Brain pericyte (primary cell): ENCODE data around the gene PSRC1.
A peak's percentile ranks its signal among the peaks of the same experiment; 100 is the strongest.

Experiments used
- DNase-seq: peaks from one replicate; pipeline ENCODE4 v3.0.0-alpha.2; 2012; ENCODE audit warnings: low read depth, low spot score

PSRC1 gene

GRCh38 chr1:109247401-109248365 is 35.3 kb downstream of the PSRC1 start:
- no peak for DNase-seq

DNA sequence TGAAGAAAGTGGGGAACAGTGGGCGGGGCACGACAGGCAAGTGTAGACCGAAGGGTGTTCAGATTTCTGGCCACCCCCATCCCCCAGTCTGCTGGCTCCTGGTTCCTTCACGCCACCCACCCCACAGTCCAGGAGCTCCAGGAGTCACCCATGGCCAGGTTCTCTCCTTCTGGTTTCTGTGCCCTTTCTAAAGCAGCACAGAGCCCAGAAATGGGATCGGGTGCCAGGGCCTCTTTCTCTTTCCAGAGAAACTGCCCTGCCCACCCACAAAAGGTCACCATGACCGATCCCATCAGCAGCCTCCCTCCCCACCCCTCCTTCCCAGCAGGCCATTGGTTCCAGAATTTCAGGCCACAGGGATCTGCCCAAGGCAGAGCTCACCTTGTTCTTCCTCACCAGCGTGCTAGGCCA is 36.8 kb downstream of the PSRC1 start:
- DNase-seq, result no peak

DNA sequence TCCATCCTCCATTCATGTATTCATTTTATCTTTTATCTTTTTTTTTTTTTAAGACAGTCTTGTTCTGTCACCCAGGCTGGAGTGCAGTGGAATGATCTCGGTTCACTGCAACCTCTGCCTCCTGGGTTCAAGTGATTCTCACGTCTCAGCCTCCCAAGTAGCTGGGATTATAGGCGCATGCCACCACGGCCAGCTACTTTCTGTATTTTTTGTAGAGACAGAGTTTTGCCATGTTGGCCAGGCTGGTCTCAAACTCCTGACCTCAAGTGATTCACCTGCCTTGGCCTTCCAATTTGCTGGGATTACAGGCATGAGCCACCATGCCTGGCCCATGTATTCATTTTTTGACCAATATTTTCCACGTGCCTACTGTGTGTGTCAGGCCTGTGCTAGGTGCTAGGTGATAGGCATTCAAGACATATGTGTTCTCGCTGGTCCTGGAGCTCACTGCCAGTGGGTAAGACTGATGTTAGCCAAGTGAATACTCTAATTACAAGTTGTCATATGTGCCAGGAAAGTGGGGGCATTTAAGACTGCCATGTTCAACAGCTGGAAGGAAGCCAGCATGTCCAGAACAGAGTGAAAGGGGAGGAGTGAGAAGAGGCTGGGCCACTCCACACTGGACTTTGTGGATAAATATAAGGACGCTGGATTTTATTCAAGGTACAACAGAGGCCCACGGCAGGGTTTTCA is 38.9 kb downstream of the PSRC1 start:
- no peak for DNase-seq

GRCh38 chr1:109243221-109243620 is 39.7 kb downstream of the PSRC1 start:
- DNase-seq, result no peak

DNA sequence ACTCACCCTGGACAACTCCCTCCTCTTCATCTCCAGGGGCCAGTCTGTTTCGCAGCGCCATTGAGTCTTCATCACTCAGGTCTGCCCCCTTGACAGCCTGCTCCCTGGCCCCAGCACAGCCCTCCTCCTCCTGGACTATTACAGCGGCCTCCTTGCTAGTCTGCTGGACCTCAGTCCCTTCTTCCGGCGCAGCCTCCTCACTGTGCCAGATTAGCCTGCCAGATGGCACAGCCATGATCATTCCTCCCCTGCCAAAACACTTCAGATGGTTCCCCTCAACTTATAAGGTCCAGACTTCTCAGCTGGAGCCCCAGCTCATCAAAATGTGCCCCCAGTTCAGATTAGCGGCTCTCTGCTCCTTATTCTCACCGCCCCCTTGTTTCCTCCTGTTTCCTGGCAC is 40.6 kb downstream of the PSRC1 start:
- DNase-seq, result no peak

DNA sequence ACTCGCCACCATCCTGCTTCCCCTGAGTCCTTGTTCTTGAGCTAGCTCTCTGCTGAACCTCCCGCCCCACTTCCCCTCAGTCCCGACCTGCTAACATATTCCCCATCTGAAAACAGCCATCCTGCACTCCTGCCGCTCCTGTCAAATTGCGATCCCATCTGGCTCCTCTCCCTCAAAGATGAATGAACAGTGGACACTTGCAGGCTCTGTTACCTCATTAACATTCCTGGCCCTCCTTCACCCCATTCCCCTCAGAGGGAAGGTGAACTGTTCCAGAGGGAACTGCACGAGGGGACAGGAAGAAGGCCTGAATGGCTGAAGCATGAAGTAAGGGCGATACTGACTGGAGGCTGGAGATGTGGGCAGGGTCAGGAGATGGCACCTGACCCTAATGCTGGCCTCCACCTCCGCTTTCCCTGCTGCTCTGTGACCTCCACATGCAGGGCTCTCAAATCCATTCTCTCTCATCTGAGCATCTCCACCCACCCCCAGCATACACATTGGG is 41.1 kb downstream of the PSRC1 start:
- no peak for DNase-seq

- DNase-seq, result no peak
These were observed 41.6 kb downstream of the PSRC1 start for GRCh38 chr1:109241344-109241743.

DNA sequence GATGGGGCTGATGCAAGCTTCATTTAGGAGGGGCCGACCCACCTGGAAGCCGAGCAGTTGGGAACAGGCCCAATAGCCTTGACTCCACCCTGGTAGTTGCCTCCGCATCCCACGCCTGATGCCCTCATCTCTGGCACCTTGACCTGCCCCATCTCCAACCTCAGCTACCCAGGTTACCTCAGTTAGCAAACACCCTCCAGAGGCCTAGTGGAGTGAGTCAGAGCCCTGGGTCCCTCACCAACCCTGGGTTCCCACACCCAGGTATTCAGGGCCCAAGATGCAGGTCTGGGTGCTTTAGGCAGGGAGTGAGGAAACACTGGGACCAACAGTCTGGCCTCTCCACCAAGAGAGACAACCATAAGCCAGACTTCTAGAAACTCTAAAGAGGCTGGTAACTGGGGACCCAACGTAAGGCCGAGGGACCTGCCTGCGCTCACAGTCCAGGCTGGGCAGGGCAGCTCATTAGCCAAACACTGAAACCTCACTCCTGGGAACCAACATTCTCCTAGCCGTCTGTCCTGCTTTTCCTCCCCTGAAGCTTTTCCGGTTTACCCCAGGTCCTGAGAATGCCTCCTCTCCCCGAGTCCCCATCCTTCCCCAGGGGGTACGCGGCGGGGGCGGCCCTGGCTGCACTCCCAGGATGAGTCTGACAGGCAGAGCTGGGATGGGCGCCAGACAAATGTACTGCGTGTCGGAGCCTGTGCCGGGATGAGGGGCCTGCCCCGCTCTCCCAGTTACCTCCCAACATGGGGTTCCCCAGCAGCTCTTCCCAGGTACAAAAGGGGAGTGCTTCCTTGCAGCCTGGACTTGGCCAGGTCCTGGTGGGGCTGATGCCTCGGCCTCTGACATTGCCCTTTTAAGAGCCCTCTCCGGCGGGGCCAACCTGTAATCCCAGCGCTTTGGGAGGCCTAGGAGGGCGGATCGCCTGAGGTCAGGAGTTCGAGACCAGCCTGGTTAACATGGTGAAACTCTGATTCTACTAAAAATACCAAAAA is 42.5 kb downstream of the PSRC1 start:
- peak; percentile 41 for DNase-seq

- DNase-seq, result no peak
These were observed 43.4 kb downstream of the PSRC1 start for GRCh38 chr1:109239409-109240068.

DNA sequence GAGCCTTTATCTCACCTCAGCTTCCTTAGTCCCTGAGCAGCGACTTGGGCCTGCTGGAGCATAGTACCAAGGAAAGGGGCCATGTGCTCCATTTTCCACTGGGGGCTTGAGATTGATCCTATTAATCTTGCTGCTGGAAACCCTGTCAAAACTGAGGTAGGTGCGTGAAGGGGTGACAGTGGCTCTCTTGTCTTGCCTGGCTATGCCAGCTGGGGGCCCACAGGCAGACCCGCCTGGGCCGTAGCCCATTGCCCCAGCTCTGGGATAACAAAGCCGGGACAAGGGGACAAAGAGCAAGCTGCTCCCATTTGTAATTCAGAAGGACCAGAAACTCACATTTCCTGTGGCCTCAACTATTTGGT is 43.9 kb downstream of the PSRC1 start:
- no peak for DNase-seq

GRCh38 chr1:109238382-109238781 is 44.6 kb downstream of the PSRC1 start:
- no peak for DNase-seq

- no peak for DNase-seq
These were observed 45.4 kb downstream of the PSRC1 start for GRCh38 chr1:109237512-109237911.

- no peak for DNase-seq
These were observed 47.8 kb downstream of the PSRC1 start for GRCh38 chr1:109235137-109235536.

DNA sequence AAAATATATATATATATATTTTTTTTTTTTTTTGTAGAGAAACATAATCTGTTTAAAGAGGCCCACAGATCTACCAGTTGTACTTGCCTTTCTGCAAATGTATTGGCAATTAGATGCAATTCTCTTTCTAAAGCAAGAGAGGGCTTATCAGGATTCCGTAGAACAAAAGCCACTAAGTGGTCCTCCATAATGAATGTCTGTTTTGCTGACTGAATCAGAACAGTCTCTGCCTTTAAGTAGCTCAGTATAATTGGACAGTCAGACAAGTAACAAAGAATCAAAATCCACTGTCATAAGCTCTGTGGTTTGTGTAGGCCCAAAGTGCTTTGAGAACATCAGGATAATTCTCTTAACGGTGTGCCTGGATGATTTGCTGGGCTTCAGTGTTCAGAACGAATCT is 51.9 kb downstream of the PSRC1 start:
- DNase-seq, result no peak
